Activated CD4-positive, alpha-beta T cell treated with anti-CD3 and anti-CD28 coated beads, Interleukin-10, Interleukin-2, amounts not matched to agents 100 ng/mL and 50 ng/mL, durations not matched to agents 16 hours and 8 hours (primary cell): ENCODE measurements around the gene CD276.
"Not testable (repeated sequence)": the region's sequence is repeated elsewhere in the genome, so short reads cannot be mapped to it uniquely, and the experiment has no call there.

Experiments used
- DNase-seq: peaks from one replicate; pipeline ENCODE4 v3.0.0-alpha.2; 2020

CD276 gene

GRCh38 chr15:73683777-73684580, at the start of gene CD276:
TSS of gene CD276 (plus strand) at chr15:73684383. CDS start at chr15:73699640, 15,257 bp downstream.
- no peak for DNase-seq

DNA sequence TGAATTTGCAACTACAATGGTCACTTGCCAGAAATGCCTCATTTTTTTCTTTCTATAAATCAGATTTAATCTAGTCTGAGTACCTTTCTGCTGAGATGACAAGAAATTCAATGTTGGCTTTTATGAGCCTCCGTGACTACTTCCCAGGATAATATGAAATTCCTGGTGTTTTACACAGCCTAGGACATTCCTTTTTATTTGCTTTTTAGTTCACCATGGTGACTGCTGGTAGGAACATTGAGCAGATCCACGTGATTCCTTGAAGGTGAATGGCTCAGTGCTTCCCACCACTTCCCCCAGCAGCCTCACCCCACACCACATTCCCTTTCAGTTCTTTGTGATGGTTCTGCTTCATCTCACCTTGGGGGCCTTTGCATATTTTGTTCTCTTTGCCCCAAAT, 46.7 kb upstream of the CD276 start:
- DNase-seq: no peak

DNA sequence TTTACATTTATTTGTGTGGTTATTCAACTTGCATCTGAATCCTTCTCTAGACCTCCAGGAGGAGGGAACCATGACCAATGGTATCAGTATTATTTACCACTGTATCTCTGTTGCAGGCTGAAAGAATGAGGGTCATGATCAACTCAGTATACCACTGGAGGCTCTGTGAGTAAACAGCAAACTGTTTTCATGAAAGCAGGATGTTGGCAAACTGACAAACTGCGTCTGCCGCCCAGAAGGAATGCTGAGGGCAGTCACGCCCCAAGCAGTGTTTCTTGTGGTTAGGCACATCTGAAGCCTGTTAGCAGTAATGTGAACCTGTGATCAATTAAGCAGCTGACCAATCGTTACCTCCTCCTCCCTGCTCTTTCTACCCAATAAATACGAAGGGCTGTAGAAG, 44.7 kb upstream of the CD276 start:
- DNase-seq: not testable (repeated sequence)

GRCh38 chr15:73647259-73648013, 36.7 kb upstream of the CD276 start:
- no peak for DNase-seq

DNA sequence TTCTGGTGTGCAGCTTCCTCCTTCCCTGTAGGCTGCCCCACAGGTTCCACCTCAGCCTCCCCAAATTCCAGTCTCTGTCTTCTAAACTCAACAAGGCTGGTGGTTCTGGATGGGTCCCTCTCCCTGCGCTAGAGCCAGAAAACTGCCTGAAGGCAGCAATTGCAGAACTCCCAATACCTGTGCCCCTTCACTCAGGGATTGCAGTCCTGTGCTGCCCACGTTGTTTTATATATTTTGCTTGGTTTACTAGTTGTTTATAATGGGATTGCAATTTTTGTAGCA, 36.2 kb upstream of the CD276 start:
- DNase-seq: no peak

GRCh38 chr15:73650416-73651126, 33.6 kb upstream of the CD276 start:
- DNase-seq: peak; percentile 61

DNA sequence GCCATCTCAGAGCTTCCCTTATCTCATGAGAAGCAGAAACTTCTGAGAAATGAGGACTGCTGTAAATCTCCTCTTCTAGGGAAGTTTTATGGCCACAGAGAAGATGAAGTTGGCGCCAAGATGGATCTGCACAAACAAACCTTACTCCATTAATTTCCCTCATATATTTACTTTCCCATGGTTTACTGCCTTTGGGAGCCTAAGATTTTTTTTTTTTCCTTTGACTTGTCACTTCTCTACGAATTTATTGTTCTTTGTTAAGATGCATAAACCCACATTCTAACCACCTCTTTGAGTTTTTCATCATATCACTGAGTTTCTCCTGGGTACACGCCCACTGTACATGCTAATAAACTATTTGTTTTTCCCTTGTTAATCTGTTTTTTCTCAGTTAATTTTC, 29.5 kb upstream of the CD276 start:
- DNase-seq: no peak

GRCh38 chr15:73655724-73656123, 28.5 kb upstream of the CD276 start:
- DNase-seq: no peak

- DNase-seq: no peak
These were observed 25.5 kb upstream of the CD276 start for GRCh38 chr15:73658645-73659044.

GRCh38 chr15:73660455-73660854, 23.7 kb upstream of the CD276 start:
- DNase-seq: no peak

- no peak for DNase-seq
These were observed 9.6 kb upstream of the CD276 start for GRCh38 chr15:73674587-73674986.

GRCh38 chr15:73677146-73677607, 7.0 kb upstream of the CD276 start:
- DNase-seq: peak; percentile 59

DNA sequence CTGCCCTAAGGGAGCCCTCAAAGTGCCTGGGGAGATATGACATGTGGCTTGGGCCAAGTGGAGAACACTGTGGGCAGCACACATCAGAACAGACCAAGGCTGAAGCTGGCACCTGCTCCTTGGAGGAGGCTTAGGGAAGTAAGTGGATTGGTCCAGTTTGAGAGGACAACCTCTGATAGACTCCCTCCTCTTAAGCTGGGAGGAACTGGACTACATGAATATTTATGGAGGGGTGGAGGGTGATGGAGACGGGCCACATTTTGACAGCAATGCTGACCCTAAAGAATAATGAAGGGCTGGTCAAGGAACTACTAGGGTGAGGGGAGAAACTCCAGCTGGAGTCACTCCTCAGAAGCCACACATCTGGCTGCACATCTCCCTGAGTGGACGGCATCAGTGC, 6.5 kb upstream of the CD276 start:
- no peak for DNase-seq

DNA sequence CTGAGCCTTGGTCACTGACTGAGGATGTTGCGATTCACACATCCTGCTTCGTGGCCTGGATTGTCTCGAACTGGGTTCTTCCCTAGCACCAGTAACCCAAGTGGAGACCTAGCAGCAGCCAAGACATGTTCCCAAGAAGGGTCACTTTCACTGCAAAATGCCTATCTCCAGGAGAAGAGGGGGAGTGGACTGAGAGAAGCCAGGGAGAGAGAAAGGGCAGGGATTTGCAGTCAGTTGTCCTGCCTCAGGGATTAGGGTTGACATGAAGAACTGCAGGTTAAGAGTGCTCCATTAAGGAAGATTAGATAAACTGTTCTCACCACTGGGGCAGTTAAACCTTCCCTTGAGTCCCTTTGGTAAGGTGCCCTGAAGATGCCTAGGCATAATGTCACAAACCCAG, 5.7 kb upstream of the CD276 start:
- peak; percentile 18 for DNase-seq

DNA sequence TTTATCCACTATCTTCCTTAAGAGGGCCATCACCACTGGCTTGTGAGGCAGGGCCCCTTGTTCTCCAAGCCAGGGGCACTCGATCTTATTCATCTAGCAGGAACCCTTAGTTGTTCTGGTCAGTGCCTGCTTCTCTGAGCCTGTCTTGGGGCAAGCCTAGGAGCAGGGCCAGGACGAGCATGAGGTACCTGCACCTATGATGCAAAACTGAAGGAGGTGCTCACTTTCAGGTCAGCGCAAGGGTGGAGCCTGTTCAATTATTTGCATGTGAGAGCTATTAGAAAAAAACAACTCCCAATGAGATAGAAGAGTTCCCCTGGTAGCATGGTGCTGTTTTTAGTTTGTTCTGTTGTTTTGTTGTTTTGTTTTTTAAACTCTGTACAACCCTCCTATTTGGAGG, 5.0 kb upstream of the CD276 start:
- DNase-seq: no peak

GRCh38 chr15:73679964-73680363, 4.2 kb upstream of the CD276 start:
- DNase-seq: no peak

GRCh38 chr15:73680549-73680948, 3.6 kb upstream of the CD276 start:
- DNase-seq: peak; percentile 48

DNA sequence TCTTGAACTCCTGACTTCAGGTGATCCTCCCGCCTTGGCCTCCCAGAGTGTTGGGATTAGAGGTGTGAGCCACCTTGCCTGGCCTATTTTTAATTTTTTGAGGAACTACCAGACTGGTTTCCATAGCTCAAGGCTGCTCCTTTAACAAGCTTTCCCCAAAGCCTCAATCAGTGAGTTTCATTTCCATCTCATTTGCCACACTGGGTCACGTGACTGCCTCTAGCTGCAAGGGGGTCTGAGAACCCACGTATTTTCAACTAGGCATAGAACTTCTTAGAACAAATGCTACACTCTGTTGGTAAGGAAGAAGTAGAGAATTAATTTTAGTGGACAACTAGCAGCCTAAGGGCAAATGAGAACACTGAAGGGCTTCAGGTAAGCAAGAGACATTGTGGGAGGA, 3.1 kb upstream of the CD276 start:
- DNase-seq: no peak

- DNase-seq: no peak
These were observed 2.2 kb upstream of the CD276 start for GRCh38 chr15:73681856-73682599.

GRCh38 chr15:73682600-73683090, 1.5 kb upstream of the CD276 start:
- DNase-seq: no peak

- peak; percentile 21 for DNase-seq
These were observed 866 bp upstream of the CD276 start for GRCh38 chr15:73683257-73683776.

GRCh38 chr15:73684581-73685455, 635 bp downstream of the CD276 start:
- DNase-seq: no peak
